Heart right ventricle (tissue), 16 donors: Measurements from ENCODE around the gene AFF1. TPM values are rescaled to one million over a fixed set of nuclear protein-coding genes. Genes with fewer than 3 reads are reported as not detected.

Source experiments
- ATAC-seq, 8 donors: fragments of 200-7000 bp; cut with Tn5 transposase; one replicate each; pipeline ENCODE4 v1.9.1; 2020; ENCODE audit warnings: mild to moderate bottlenecking in 8 of 8, moderate library complexity in 8 of 8, moderate number of reproducible peaks in 1 of 8
- DNase-seq, 2 donors: peaks; one replicate each; pipeline ENCODE4 v3.0.0-alpha.2; 2020
- H3K27ac ChIP-seq, 10 donors: fragments of 200-600 bp; sonication (generic) in 2 of 10; one replicate each; pipeline versions ENCODE4 v1.5.0 to v1.8.0; 2020 to 2022; ENCODE audit warnings: mild to moderate bottlenecking in 3 of 10
- H3K27me3 ChIP-seq, 7 donors: fragments of 200-600 bp; one replicate each; pipeline ENCODE4 v1.8.0; 2021 to 2022; ENCODE audit warnings: mild to moderate bottlenecking in 2 of 7
- H3K36me3 ChIP-seq, 9 donors: fragments of 200-600 bp; sonication (generic) in 1 of 9; one replicate each; pipeline versions ENCODE4 v1.5.0 to v1.8.0; 2020 to 2022; ENCODE audit warnings: mild to moderate bottlenecking in 2 of 9
- H3K4me1 ChIP-seq, 9 donors: fragments of 200-600 bp; sonication (generic) in 1 of 9; one replicate each; pipeline versions ENCODE4 v1.5.0 to v1.8.0; 2020 to 2022; ENCODE audit warnings: mild to moderate bottlenecking in 4 of 9
- H3K4me3 ChIP-seq, 10 donors: fragments of 200-600 bp; sonication (generic) in 2 of 10; one replicate each; pipeline versions ENCODE4 v1.5.0 to v1.8.0; 2020 to 2022; ENCODE audit warnings: mild to moderate bottlenecking in 7 of 10, moderate library complexity in 2 of 10
- H3K9me3 ChIP-seq, 11 donors: fragments of 200-600 bp in 10 of 11; sonication (generic) in 2 of 11; one replicate each; pipeline versions ENCODE4 v1.5.0 to v1.8.0; 2013 to 2022; ENCODE audit warnings: mild to moderate bottlenecking in 2 of 11, control low read depth in 1 of 11, moderate library complexity in 1 of 11
- WGBS, 2 donors: extraction: QIAGEN DNeasy Blood & Tissue Kit; methylation state at CpG; one replicate each; pipeline ENCODE4 v1.1.7; 2013; ENCODE audit warnings: inconsistent platforms in 1 of 2; 5-methylcytosine and 5-hydroxymethylcytosine counted together
- intact Hi-C, 10 donors: fragments of 100-400 bp; cut with DNase I; formaldehyde crosslinking; loops; one replicate each; pipeline versions ENCODE4 v1.11.1 to v1.14.2; 2022
- polyA plus RNA-seq, 2 donors: library from polyadenylated mRNA; stranded (reverse); fragments of 200-250 nt; gene quantifications; one replicate each; pipeline ENCODE4 v1.2.3, GENCODE V29; 2013
- total RNA-seq, 10 donors: library from RNA; stranded (reverse); fragmentation: NEBNext Ultra II Directional in 3 of 10; extraction: Animal tissue kit (Norgen Biotek cat#: 25700) in 3 of 10; gene quantifications; one replicate each; pipeline versions ENCODE4 v1.2.1 to v1.2.4, GENCODE V29; 2021 to 2023
- TF ChIP-seq, protein P1 (sequence below), 9 donors: fragments of 200-600 bp; sonication (generic) in 2 of 9; IDR thresholded peaks; one replicate each; pipeline versions ENCODE4 v1.5.0 to v1.8.0; 2021 to 2022; ENCODE audit warnings: antibody characterized with exemption in 9 of 9, mild to moderate bottlenecking in 5 of 9, moderate library complexity in 1 of 9
- donor health status: Arrhythmogenic right ventricular cardiomyopathy.
- donor health status: ischemic (EF 13 %, LVEDD 7.1; RV severe dilation, severe dysfunction).
- donor health status: healthy with polysubstance abuse.
- donor health status: DM: no; HTN: yes; CAD: no.
- donor health status: DM: no; HTN: no; CAD: no.
- donor health status: ischemic (EF 25% LVEDD 6.9; RV normal size, moderate dysfunction).
- donor health status: ischemic (EF 25% LVEDD 5.7; RV mildly dilated, moderate dysfunction).
- donor health status: healthy.
- donor health status: DM: yes; HTN: yes; CAD: no.
- donor health status: Ischemic cardiomyopathy.
- donor health status: ischemic (EF 35%, LVEDD 5.7; RV mildly dilated, moderate dysfunction).
- donor health status: nonischemic (EF 11% LVEDD 7.7; RV severe dilation, severe dysfunction).
- donor health status: DM: yes; HTN: yes; CAD: no.
- donor health status: PGD.
- donor health status: ischemic (EF 29% LVEDD 5.4; RV normal size, mild dysfunction).
- donor health status: nonischemic (EF 23%, LVEDD 6.1; RV moderate dilation, normal function).

The AFF1 gene
- total and polyA plus RNA-seq, 12 donors: 44.4 to 90.2 (median 74.5) TPM

DNA sequence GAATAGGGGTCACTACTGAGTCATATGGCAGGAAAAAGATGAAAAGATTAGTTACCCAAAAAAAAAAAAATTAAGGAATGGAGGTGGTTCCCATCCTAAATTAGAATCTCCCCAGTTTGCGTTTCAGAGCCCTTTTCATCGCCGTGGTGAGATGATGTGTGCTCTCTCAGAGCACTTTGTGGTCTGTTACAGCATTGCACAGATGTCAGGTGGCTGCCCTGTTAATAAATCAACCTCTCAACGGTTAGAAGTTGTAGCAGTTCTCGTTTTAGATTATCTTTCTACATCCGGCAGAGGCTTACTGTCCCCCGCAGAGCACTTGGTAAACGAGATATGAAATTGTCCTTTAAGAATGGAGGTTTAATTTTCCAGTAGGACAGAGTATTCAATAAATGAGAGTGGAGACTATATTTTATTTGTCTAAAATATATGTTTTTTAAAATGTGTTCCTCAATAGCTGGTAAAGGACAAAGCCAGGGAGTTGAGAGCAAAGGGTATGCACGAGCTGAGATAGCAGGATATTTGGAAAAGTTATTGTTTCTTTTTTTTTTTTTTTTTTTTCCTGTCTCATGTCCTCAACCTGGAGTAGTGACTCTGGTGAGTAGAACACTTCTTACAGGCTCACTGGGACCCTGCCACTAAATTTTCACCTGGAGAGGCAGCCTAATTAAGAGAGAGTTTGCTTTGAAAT is 26.9 kb downstream of the AFF1 start:
- H3K9me3 ChIP-seq: no peaks in the 10 kb centered on the region
- ATAC-seq (peak in 7 of 8 donors; percentile 44 to 80 (median 59)), DNase-seq (no peak)
- peaks cover 0 to 9% (median 0%) of the 10 kb centered on the region in 9 donors for H3K36me3 ChIP-seq
- H3K4me1 ChIP-seq: peaks cover 4 to 71% (median 29%) of the 10 kb centered on the region in 9 donors
- intact Hi-C loops: no loop called here
- H3K4me3 ChIP-seq: no peak overlapping the region
- WGBS, 2 donors: 35 to 38% methylated on average over 9 of the region's 9 CpGs
- H3K27me3 ChIP-seq: no peaks in the 10 kb centered on the region
- H3K27ac ChIP-seq: peak overlapping the region in 4 of 10 donors; percentile 24 to 66 (median 40)
- TF ChIP-seq, protein P1, sequence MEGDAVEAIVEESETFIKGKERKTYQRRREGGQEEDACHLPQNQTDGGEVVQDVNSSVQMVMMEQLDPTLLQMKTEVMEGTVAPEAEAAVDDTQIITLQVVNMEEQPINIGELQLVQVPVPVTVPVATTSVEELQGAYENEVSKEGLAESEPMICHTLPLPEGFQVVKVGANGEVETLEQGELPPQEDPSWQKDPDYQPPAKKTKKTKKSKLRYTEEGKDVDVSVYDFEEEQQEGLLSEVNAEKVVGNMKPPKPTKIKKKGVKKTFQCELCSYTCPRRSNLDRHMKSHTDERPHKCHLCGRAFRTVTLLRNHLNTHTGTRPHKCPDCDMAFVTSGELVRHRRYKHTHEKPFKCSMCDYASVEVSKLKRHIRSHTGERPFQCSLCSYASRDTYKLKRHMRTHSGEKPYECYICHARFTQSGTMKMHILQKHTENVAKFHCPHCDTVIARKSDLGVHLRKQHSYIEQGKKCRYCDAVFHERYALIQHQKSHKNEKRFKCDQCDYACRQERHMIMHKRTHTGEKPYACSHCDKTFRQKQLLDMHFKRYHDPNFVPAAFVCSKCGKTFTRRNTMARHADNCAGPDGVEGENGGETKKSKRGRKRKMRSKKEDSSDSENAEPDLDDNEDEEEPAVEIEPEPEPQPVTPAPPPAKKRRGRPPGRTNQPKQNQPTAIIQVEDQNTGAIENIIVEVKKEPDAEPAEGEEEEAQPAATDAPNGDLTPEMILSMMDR (IDR thresholded peaks at IDR 0.05): no peak

DNA sequence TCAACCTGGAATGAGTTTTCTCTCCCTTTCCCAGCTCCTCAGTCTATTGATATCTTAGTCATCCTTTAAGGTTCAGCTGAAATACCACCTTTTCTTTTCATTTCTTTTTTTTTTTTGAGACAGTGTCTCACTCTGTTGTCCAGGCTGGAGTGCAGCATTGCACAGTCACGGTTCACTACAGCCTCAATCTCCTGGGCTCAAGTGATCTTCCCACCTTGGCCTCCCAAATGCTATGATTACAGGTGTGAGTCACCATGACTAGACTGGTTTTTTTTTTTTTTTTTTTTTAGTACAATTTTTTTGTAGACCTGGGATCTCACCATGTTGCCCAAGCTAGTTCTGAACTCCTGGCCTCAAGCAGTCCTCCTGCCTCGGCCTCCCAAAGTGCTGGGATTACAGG is 28.9 kb downstream of the AFF1 start:
- TF ChIP-seq, protein P1 (IDR thresholded peaks at IDR 0.05): no peak
- no peak overlapping the region for H3K27ac ChIP-seq
- no peaks in the 10 kb centered on the region for H3K9me3 ChIP-seq
- 95 to 96% methylated on average over 2 of the region's 2 CpGs for WGBS, 2 donors
- DNase-seq (no peak), ATAC-seq (no peak)
- peaks cover 4 to 75% (median 34%) of the 10 kb centered on the region in 9 donors for H3K4me1 ChIP-seq
- intact Hi-C loops: no loop called here
- no peaks in the 10 kb centered on the region for H3K27me3 ChIP-seq
- no peak overlapping the region for H3K4me3 ChIP-seq
- H3K36me3 ChIP-seq: peaks cover 0 to 9% (median 0%) of the 10 kb centered on the region in 9 donors

DNA sequence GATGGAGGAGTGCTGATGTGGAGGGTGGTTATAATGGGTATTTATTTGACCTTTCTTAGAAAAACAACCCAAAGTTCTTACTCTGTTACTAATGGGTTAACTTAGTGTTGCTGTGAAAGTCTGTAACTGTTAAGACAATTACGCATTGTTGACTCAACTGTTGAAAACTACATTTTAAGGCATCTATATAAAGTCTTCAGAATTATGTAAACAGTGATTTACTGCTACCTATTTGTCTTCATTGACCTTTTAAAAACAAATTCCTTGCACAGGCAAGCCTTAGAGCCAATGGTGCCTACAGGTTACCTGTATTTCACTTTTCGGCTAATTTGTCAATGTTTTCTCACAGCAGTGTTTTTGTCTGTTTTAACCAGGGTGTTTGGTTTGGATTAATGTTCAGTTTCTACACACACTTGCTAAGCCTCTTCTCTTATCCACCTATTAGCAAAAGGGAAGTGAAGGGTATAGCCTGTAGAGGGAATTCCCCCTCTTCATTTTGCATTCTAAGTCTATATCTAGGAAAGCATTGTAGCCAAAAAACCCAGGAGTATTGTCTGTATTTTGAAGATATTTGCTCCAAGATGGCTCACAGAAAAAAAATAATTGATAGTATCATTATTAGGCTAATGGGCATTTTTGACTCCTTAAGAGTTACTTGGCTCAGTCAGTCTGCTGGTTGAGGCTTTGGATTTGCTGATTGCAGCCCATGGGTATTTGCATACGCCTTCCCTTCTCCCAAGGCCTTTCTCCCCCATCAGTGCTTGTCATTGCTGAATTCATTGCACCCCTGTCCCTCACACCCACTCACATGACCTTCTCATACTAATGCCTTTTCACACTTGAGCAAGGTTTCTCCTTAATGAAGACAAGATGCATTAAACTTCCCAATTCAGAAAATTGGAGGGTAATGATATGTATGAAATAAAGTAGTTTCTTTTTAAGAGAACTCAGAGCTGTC is 30.5 kb downstream of the AFF1 start:
- Histone ChIP-seq H3K4me3 (no peak overlapping the region), H3K36me3 (peaks cover 0 to 9% (median 0%) of the 10 kb centered on the region in 9 donors), H3K9me3 (no peaks in the 10 kb centered on the region), H3K27ac (no peak overlapping the region), H3K4me1 (peaks cover 4 to 64% (median 28%) of the 10 kb centered on the region in 9 donors), H3K27me3 (no peaks in the 10 kb centered on the region)
- DNase-seq: no peak
- intact Hi-C loops: no loop called here
- no peak for ATAC-seq
- TF ChIP-seq, protein P1 (IDR thresholded peaks at IDR 0.05): no peak
- WGBS, 2 donors: 96 to 97% methylated on average over 3 of the region's 3 CpGs

DNA sequence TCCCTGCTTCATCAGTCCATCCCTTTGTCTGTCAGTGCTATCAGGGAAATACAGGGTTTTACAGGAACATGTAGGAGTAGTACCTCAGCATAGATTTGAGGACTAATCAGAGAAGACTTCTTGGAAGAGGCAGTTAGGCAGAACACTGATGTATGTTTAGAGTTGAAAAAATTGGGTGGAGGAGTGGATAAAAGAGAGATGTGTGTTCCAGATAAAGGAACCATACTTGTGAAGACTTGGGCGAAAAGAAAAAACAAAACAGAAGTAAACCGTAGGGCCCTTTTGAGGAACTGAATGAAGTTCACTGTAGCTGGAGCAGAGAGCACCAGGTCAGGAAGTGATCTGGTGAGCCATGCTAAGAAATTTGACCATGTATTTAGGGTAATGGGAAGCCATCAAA is 32.3 kb downstream of the AFF1 start:
- Histone ChIP-seq H3K4me1 (peaks cover 0 to 60% (median 24%) of the 10 kb centered on the region in 9 donors), H3K27me3 (no peaks in the 10 kb centered on the region), H3K4me3 (no peak overlapping the region), H3K27ac (peak overlapping the region in 1 of 10 donors; percentile 29), H3K36me3 (peaks cover 0 to 8% (median 0%) of the 10 kb centered on the region in 9 donors), H3K9me3 (no peaks in the 10 kb centered on the region)
- WGBS, 2 donors: 90 to 92% methylated on average over 2 of the region's 2 CpGs
- DNase-seq (no peak), ATAC-seq (no peak)
- intact Hi-C loops: no loop called here
- TF ChIP-seq, protein P1 (IDR thresholded peaks at IDR 0.05): no peak
